ENCODE data around the gene MORN1.

MORN1 gene

DNA sequence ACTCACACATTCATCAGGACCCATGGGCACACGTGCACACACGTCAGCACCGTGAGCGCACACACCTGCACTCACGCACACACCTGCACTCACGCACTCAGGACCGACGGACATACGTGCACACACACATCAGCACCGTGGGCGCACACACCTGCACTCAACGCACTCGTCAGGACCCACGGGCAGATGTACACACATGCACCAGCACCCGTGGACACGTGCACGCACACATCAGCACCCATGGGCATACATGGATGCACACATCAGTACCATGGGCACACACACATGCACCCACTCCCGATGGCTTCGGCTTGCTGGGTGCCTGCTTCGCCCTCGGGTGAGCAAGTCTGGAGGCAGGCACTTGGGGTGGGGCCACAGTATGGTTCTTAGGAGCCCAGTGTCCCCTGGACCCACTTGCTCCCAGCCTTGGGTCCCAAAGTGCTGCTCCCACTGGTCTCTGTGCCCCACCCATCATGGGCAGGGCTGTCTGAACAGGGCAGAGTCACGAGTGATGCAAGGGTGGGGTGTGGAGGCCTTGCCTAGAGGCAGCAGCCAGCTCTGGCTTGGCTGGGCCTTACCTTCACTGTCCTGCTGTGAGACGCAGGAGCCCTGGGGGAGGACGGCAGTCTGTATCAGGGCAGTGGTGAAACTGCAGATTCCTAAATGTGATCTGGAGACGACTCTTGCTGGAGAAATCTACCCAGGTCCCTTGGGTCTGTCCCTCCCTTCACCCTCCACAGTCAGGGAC, 113.4 kb downstream of the MORN1 start:
- no peaks in the 10 kb centered on the region for H3K9me3 ChIP-seq (ENCODE audit: control insufficient read depth, low read length)
- H3K27me3 ChIP-seq (replicated peaks; ENCODE audit: control insufficient read depth, insufficient read depth, low read length, poor library complexity, severe bottlenecking) = no peaks in the 10 kb centered on the region
- DNase-seq = no peak
- peaks cover 13% of the 10 kb centered on the region for H3K36me3 ChIP-seq (ENCODE audit: control insufficient read depth, insufficient read depth, low read length)
- H3K4me3 ChIP-seq (ENCODE audit: insufficient read depth, low read depth, low read length, poor library complexity, severe bottlenecking) = no peak overlapping the region
- no peak overlapping the region for H3K27ac ChIP-seq (ENCODE audit: insufficient read depth, low read length, poor library complexity, severe bottlenecking)
- peaks cover 41% of the 10 kb centered on the region for H3K4me1 ChIP-seq (ENCODE audit: control insufficient read depth, insufficient read depth, low read length, poor library complexity, severe bottlenecking)

DNA sequence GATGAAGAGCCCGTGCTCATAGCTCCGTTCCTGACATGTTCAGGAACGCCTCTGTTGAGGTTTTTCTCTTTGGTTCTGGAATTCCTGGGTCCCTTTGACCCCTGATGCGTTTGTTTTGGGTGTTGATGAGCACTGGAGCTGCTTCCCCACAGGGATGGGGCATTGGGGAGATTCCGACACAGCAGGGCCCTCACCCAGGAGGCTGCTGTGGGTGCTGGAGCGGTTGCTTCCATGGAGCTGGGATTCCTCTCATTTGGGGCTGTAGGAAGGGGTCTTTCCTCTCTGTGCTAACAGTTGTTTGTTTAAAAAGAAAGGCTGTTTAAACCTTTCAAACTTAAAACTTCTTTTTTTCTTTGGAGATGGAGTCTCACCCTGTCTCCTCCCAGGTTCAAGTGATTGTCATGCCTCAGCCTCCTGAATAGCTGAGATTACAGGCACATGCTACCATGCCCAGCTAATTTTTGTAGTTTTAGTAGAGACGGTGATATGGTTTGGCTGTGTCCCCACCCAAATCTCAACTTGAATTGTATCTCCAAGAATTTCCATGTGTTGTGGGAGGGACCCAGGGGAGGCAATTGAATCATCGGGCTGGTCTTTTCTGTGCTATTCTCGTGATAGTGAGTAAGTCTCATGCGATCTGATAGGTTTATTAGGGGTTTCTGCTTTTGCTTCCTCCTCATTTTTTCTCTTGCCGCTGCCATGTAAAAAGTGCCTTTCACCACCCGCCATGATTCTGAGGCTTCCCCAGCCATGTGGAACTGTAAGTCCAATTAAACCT, 114.4 kb downstream of the MORN1 start:
- H3K4me1 ChIP-seq (ENCODE audit: control insufficient read depth, insufficient read depth, low read length, poor library complexity, severe bottlenecking) = peaks cover 39% of the 10 kb centered on the region

DNA sequence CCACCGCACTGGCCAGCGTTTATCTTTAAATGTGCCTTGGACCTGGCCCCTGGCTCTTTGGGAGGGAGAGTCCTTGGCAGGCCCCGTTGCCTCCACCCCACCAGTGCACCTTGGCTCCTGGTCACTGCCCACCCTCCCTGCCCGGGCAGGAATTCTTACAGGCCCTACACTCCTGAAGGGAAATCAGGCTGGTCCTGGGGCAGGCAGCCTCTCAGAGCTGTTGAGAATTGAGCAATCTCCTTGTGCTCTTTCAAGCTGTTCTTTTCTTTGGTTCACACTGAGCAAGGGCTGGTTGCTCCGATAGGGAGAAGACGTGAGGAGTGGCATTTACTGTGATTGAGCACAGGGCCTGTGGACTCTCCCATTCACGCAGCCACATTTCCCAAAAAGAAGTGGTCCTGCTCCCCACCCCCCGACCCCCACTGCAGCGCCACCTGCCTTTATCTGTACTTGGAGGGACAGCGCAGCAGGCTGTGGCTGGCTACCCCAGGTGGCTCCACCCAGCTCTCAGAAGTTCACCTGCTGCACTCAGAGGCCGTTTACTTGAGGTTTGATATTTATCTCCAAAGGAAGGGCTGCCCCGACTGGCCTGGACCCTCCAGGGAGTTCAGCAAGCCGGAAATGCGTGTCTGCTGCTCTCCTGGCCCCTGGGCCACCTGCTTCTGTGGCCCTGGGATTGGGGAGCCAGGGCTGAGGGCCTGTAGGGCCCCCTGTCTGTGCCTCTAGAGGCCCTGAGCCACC, 115.4 kb downstream of the MORN1 start:
- peaks cover 49% of the 10 kb centered on the region for H3K4me1 ChIP-seq (ENCODE audit: control insufficient read depth, insufficient read depth, low read length, poor library complexity, severe bottlenecking)
- peaks cover 8% of the 10 kb centered on the region for H3K36me3 ChIP-seq (ENCODE audit: control insufficient read depth, insufficient read depth, low read length)
- no peak overlapping the region for H3K27ac ChIP-seq (ENCODE audit: insufficient read depth, low read length, poor library complexity, severe bottlenecking)
- no peaks in the 10 kb centered on the region for H3K9me3 ChIP-seq (ENCODE audit: control insufficient read depth, low read length)
- no peak for DNase-seq
- H3K27me3 ChIP-seq (replicated peaks; ENCODE audit: control insufficient read depth, insufficient read depth, low read length, poor library complexity, severe bottlenecking) = no peaks in the 10 kb centered on the region
- no peak overlapping the region for H3K4me3 ChIP-seq (ENCODE audit: insufficient read depth, low read depth, low read length, poor library complexity, severe bottlenecking)

More for the DNA sequence above, 114.4 kb downstream of the MORN1 start:
- H3K36me3 ChIP-seq (ENCODE audit: control insufficient read depth, insufficient read depth, low read length) = peaks cover 8% of the 10 kb centered on the region
- no peaks in the 10 kb centered on the region for H3K9me3 ChIP-seq (ENCODE audit: control insufficient read depth, low read length)
- H3K27me3 ChIP-seq (replicated peaks; ENCODE audit: control insufficient read depth, insufficient read depth, low read length, poor library complexity, severe bottlenecking) = no peaks in the 10 kb centered on the region
- DNase-seq = no peak
- no peak overlapping the region for H3K27ac ChIP-seq (ENCODE audit: insufficient read depth, low read length, poor library complexity, severe bottlenecking)
- H3K4me3 ChIP-seq (ENCODE audit: insufficient read depth, low read depth, low read length, poor library complexity, severe bottlenecking) = no peak overlapping the region

DNA sequence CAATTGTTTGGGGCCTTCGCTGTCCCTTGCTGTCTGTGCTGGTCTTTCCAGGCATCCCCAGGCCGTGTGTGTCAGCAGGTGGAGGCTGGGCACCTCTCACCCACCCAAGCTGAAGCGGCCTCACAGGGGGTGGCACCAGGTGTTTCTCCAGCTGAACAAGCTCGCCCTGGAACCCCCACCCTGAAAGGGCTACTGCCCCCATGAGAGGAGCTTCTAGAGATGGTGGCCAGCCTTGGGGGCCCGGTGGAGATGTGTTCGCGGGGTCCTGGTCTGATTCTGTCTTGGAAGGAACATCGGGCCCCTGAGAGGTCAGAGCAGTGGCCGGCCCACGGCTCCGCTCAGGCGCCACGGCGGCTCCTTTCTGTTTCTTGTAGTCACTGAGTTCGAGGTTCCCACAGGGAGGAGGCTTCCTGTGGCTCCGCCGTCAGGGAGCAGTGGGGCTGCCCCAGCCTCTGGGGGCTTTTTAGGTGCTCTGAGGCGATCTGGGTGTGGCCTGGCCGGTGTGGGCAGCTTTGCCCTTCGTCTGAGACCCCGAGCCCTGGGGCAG, 116.4 kb downstream of the MORN1 start:
- H3K4me1 ChIP-seq (ENCODE audit: control insufficient read depth, insufficient read depth, low read length, poor library complexity, severe bottlenecking) = peaks cover 57% of the 10 kb centered on the region
- H3K27me3 ChIP-seq (replicated peaks; ENCODE audit: control insufficient read depth, insufficient read depth, low read length, poor library complexity, severe bottlenecking) = no peaks in the 10 kb centered on the region
- H3K36me3 ChIP-seq (ENCODE audit: control insufficient read depth, insufficient read depth, low read length) = peaks cover 8% of the 10 kb centered on the region
- no peak overlapping the region for H3K4me3 ChIP-seq (ENCODE audit: insufficient read depth, low read depth, low read length, poor library complexity, severe bottlenecking)
- H3K9me3 ChIP-seq (ENCODE audit: control insufficient read depth, low read length) = no peaks in the 10 kb centered on the region
- no peak for DNase-seq
- H3K27ac ChIP-seq (ENCODE audit: insufficient read depth, low read length, poor library complexity, severe bottlenecking) = no peak overlapping the region

DNA sequence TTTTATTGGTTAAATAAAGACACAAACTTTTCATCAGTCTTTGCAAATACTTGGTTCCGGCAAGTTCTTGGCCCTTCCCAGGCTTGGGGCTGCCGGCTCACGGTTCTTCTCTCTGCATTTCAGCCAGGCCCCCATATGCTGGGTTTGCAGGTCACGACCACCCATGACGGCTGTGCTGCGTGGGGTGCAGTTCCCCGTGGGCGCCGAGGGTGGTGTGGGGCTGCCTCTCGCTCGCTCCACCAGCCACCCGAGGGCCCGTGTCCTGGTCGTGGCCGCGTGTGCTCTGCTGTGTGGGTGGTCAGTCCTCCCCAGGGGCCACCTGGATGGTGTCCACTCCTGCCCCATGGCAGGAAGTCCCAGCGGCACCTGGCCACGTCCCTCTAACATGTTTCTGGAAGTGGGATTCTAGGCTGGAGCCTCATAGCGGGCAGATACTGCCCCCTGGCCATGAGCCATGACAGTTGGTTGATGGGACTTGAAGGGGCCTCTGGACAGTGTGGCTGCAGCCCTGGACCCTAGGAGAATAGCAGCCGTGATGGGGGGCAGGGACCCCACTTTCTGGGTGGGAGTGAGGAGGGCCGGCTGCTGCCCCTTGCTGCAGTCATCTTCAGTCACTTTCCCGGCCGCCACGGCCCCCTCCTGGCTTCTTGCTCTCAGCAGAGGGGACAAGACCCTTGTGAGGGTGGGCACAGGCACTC, 117.0 kb downstream of the MORN1 start:
- Histone ChIP-seq H3K27me3 (replicated peaks; ENCODE audit: control insufficient read depth, insufficient read depth, low read length, poor library complexity, severe bottlenecking) (no peaks in the 10 kb centered on the region), H3K4me3 (ENCODE audit: insufficient read depth, low read depth, low read length, poor library complexity, severe bottlenecking) (no peak overlapping the region), H3K9me3 (ENCODE audit: control insufficient read depth, low read length) (no peaks in the 10 kb centered on the region), H3K27ac (ENCODE audit: insufficient read depth, low read length, poor library complexity, severe bottlenecking) (no peak overlapping the region), H3K4me1 (ENCODE audit: control insufficient read depth, insufficient read depth, low read length, poor library complexity, severe bottlenecking) (peaks cover 59% of the 10 kb centered on the region), H3K36me3 (ENCODE audit: control insufficient read depth, insufficient read depth, low read length) (peaks cover 8% of the 10 kb centered on the region)
- DNase-seq = no peak

DNA sequence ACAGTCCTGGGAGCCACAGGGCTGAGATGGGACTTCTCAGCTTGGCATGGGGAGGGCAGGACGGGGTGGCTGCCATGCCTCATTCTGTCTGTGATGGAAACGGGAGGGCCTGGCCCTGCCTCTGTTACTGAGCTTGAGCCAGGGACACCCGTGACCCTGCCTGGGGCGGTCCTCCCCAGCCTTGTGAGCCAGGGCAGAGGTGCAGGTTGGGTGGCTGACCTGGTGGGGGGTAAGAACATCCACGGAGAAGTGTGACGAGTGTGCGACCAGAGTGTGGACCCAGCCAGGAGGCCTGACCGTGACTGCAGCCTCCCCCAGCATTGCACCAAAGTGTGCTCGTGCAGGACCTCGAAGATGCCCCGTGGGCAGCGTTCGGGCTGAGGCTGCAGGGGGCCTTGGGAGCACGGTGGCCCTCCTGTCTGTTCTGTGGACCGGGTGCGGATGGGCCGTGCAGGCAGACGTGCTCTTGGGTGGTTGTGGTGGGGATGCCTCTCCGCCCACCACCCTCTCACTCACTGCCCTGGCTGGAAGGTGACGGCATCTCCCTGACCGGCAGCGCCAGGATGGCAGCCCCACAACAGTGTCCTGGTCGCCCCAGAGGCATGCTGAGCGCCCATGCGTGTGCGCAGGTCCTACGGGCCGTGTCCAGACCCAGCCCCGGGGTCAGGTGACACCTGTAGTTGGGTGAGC, 117.8 kb downstream of the MORN1 start:
- peaks cover 12% of the 10 kb centered on the region for H3K36me3 ChIP-seq (ENCODE audit: control insufficient read depth, insufficient read depth, low read length)
- no peaks in the 10 kb centered on the region for H3K9me3 ChIP-seq (ENCODE audit: control insufficient read depth, low read length)
- no peaks in the 10 kb centered on the region for H3K27me3 ChIP-seq (replicated peaks; ENCODE audit: control insufficient read depth, insufficient read depth, low read length, poor library complexity, severe bottlenecking)
- no peak overlapping the region for H3K4me3 ChIP-seq (ENCODE audit: insufficient read depth, low read depth, low read length, poor library complexity, severe bottlenecking)
- no peak overlapping the region for H3K27ac ChIP-seq (ENCODE audit: insufficient read depth, low read length, poor library complexity, severe bottlenecking)
- peaks cover 56% of the 10 kb centered on the region for H3K4me1 ChIP-seq (ENCODE audit: control insufficient read depth, insufficient read depth, low read length, poor library complexity, severe bottlenecking)
- no peak for DNase-seq

DNA sequence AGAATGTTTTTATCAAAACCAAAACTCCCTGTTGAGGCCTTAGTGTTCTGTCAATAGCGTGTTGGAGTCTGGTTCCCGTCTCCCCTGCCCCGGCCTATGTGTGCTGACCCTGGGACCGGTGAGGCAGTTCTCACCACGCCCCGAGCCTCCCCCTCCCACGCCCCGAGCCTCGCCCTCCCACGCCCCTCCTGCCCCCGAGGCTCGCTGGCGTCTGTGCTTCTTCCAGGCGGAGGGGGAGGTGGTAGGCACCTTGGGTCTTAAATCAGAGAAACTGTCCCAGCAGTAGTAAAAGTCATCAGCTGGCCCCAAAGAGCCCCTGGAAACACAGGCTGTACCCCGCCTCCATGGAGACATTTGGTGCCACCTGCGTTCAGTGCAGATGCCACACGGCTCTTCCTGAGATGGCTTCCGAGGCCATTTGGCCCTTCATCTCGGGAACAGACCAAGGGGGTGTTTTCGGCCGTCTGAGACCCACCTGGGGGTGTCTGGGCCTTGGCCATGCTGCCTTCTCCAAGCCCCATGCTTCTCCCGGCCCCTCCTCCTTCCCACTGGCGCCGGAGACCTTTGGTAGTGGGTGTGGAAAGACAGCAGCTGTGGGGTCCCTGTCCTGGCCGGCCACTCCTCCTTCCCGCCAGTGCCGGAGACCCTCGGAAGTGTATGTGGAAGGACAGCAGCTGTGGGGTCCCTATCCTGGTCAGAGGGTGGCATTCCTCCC, 118.5 kb downstream of the MORN1 start:
- Histone ChIP-seq H3K27ac (ENCODE audit: insufficient read depth, low read length, poor library complexity, severe bottlenecking) (no peak overlapping the region), H3K4me1 (ENCODE audit: control insufficient read depth, insufficient read depth, low read length, poor library complexity, severe bottlenecking) (peaks cover 57% of the 10 kb centered on the region), H3K36me3 (ENCODE audit: control insufficient read depth, insufficient read depth, low read length) (peaks cover 10% of the 10 kb centered on the region), H3K9me3 (ENCODE audit: control insufficient read depth, low read length) (no peaks in the 10 kb centered on the region), H3K4me3 (ENCODE audit: insufficient read depth, low read depth, low read length, poor library complexity, severe bottlenecking) (no peak overlapping the region), H3K27me3 (replicated peaks; ENCODE audit: control insufficient read depth, insufficient read depth, low read length, poor library complexity, severe bottlenecking) (no peaks in the 10 kb centered on the region)
- no peak for DNase-seq

DNA sequence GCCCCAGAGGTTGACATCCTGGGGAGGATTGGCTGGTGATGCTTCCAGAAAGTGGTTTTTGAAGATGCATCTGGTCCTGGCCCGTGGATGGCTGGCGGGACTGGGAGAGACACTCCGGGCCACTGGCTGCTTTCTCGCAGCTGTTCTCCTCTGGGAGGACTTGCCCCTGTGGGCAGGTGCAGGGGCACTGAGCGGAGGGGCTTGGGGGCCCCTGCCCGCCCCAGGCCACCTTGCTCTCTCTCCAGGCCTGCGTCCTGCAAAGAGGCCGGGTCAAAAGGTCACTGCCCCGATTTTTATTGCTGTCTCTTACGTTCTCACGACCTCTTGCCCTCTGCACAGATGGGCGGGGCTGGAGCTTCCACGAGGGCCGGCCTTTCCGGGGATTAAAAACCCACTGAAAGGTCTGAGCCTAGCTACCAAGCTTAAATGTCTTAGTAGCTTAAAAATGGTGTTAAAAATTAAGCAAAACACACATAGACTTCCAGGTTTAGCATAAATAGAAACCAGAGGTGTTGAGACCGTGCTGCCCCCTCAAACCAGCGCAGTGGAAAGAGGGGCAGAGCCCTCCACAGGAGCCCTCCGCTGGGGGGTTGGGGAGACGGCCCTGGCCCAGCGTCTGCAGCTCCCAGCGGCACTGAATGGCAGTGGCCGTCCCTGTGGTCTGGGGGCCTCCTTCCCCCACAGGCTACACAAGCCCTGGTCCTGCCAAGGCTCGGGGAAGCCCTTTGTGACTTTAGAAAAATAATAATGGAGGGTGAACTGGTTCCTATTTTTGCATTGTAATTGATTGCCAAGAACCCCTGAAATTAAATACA, 119.3 kb downstream of the MORN1 start:
- Histone ChIP-seq H3K9me3 (ENCODE audit: control insufficient read depth, low read length) (no peaks in the 10 kb centered on the region), H3K4me1 (ENCODE audit: control insufficient read depth, insufficient read depth, low read length, poor library complexity, severe bottlenecking) (peaks cover 65% of the 10 kb centered on the region), H3K27ac (ENCODE audit: insufficient read depth, low read length, poor library complexity, severe bottlenecking) (no peak overlapping the region)

More for the DNA sequence above, 119.3 kb downstream of the MORN1 start:
- H3K27me3 ChIP-seq (replicated peaks; ENCODE audit: control insufficient read depth, insufficient read depth, low read length, poor library complexity, severe bottlenecking) = no peaks in the 10 kb centered on the region
- DNase-seq = no peak
- H3K36me3 ChIP-seq (ENCODE audit: control insufficient read depth, insufficient read depth, low read length) = peaks cover 4% of the 10 kb centered on the region
- H3K4me3 ChIP-seq (ENCODE audit: insufficient read depth, low read depth, low read length, poor library complexity, severe bottlenecking) = no peak overlapping the region

Measured in effector memory CD4-positive, alpha-beta T cell (primary cell).